BLaER1 treated with 17β-estradiol and CSF1 and Interleukin-3, amounts not matched to agents 10 nM and 100 nM (cell line): ENCODE data around the gene P2RX5.
"Not testable (repeated sequence)": the region's sequence is repeated elsewhere in the genome, so short reads cannot be mapped to it uniquely, and the experiment has no call there.

Experiments
- H3K27ac ChIP-seq, 11 experiments: shearing (Covaris generic); formaldehyde crosslinking; 2 replicates each; pipeline ENCODE4 v1.8.1; 2022
- H3K27me3 ChIP-seq, 11 experiments: shearing (Covaris generic); formaldehyde crosslinking; 2 replicates each; pipeline ENCODE4 v1.8.1; 2022
- H3K36me3 ChIP-seq, 11 experiments: shearing (Covaris generic); formaldehyde crosslinking; 2 replicates each; pipeline ENCODE4 v1.8.1; 2022
- H3K4me1 ChIP-seq, 10 experiments: shearing (Covaris generic); formaldehyde crosslinking; 2 replicates each; pipeline ENCODE4 v1.8.1; 2022
- H3K4me2 ChIP-seq, 11 experiments: shearing (Covaris generic); formaldehyde crosslinking; 2 replicates each; pipeline ENCODE4 v1.8.1; 2022
- H3K4me3 ChIP-seq, 10 experiments: shearing (Covaris generic); formaldehyde crosslinking; 2 replicates each; pipeline ENCODE4 v1.8.1; 2022
- H3K9ac ChIP-seq, 11 experiments: shearing (Covaris generic); formaldehyde crosslinking; 2 replicates each; pipeline ENCODE4 v1.8.1; 2022
- H3K9me3 ChIP-seq, 11 experiments: shearing (Covaris generic); formaldehyde crosslinking; replicated peaks in 1 of 11; 2 replicates each; pipeline ENCODE4 v1.8.1; 2022
- H4K20me1 ChIP-seq, 11 experiments: shearing (Covaris generic); formaldehyde crosslinking; 2 replicates each; pipeline ENCODE4 v1.8.1; 2022
- Cebpa-rat ChIP-seq, 11 experiments: shearing (Covaris generic); IDR thresholded peaks; 2 replicates each; pipeline ENCODE4 v1.8.1; 2022

The P2RX5 gene

DNA sequence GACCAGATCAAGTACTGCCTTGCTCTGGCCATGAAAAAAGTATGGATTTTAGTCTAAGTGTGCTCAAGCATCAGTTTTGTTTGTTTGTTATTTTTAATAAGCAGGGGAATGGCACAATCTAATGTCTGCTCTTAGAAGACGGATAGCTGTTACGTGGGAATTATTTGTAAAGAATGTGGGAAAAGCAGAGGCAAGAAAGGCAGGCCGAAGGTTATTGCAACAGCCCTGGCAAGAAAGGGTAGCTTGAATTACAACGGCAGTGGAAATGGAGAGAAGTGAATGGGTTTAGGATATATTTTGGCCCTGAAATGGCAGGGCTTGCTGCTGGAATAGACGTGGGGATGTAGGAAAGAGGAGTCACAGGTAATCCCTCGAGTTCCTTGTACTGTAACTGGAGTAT, 26.8 kb upstream of the P2RX5 start:
- no peak for TF ChIP-seq Cebpa-rat (IDR thresholded peaks at IDR 0.05)
- peak overlapping the region; percentile 91 to 99 (median 96) for H3K4me2 ChIP-seq

DNA sequence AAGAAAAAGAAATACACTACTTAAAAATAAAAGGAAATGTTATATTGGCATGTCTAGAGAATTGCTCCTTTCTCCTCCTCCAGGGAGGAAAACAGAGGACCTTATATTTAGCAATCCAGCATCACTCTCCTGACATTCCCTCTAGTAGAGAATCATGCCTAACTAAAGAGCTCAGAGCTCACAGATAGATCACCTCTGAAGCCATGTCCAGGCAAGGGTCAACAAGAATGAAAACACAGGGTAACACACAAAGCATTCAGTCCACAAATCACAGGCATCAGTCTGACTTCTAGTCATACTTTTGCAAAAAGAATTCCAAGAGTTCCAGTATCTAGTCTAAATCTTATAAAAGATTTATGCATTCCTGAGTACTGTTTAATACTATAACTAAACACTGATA, 23.3 kb upstream of the P2RX5 start:
- peaks cover 0 to 13% (median 0%) of the 10 kb centered on the region in 11 experiments; a peak in 5 of 22 replicates for H4K20me1 ChIP-seq
- no peaks in the 10 kb centered on the region for H3K27me3 ChIP-seq
- no peak for TF ChIP-seq Cebpa-rat (IDR thresholded peaks at IDR 0.05)
- H3K9me3 ChIP-seq, result no peaks in the 10 kb centered on the region
- peak overlapping the region in 4 of 11 experiments; percentile 69 to 78 (median 76); a peak in 6 of 22 replicates for H3K4me2 ChIP-seq
- peak overlapping the region in 1 of 11 experiments; percentile 72; a peak in 1 of 22 replicates for H3K27ac ChIP-seq
- peaks cover 40 to 75% (median 66%) of the 10 kb centered on the region in 11 experiments for H3K36me3 ChIP-seq
- peaks cover 32 to 56% (median 44%) of the 10 kb centered on the region in 10 experiments for H3K4me1 ChIP-seq
- no peak overlapping the region for H3K9ac ChIP-seq
- H3K4me3 ChIP-seq, result no peak overlapping the region

More for the DNA sequence above, 26.8 kb upstream of the P2RX5 start:
- Histone ChIP-seq H3K4me3 (peak overlapping the region; percentile 77 to 99 (median 93)), H3K36me3 (peaks cover 6 to 69% (median 52%) of the 10 kb centered on the region in 11 experiments; a peak in 21 of 22 replicates), H3K27me3 (no peaks in the 10 kb centered on the region), H3K4me1 (peaks cover 63 to 84% (median 75%) of the 10 kb centered on the region in 10 experiments), H3K9ac (peak overlapping the region; percentile 84 to 97 (median 92)), H3K9me3 (no peaks in the 10 kb centered on the region), H4K20me1 (peaks cover 0 to 47% (median 23%) of the 10 kb centered on the region in 11 experiments; a peak in 16 of 22 replicates), H3K27ac (peak overlapping the region; percentile 82 to 92 (median 90); a peak in 20 of 22 replicates)

DNA sequence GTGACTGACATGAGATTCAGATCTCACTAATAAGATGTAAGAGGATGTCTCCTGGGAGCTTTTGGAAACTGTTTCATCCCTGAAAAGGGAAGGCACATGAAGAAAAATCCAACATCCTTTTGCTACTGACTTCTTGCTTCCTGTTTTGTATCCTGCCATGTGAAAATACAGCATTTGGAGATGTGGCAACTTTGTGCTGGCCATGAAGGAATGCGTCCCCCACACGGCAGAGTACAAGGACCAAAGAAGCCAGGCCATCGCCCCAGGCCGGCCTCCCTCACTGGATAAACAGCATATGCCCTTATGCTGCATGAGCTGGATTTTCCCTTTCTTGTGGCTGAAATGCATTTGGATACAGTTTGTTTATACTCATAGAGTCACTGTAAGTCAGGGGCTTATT, 22.2 kb upstream of the P2RX5 start:
- Histone ChIP-seq H3K4me1 (peaks cover 36 to 60% (median 48%) of the 10 kb centered on the region in 10 experiments), H3K4me2 (peak overlapping the region in 5 of 11 experiments; percentile 1 to 63 (median 41); a peak in 8 of 22 replicates), H3K27me3 (no peaks in the 10 kb centered on the region), H3K4me3 (no peak overlapping the region), H3K27ac (peak overlapping the region in 1 of 11 experiments; percentile 15; a peak in 1 of 22 replicates), H3K9me3 (no peaks in the 10 kb centered on the region), H3K36me3 (peaks cover 43 to 86% (median 76%) of the 10 kb centered on the region in 11 experiments), H3K9ac (peak overlapping the region in 3 of 11 experiments; percentile 5 to 52 (median 37); a peak in 2 of 22 replicates), H4K20me1 (peaks cover 0 to 12% (median 0%) of the 10 kb centered on the region in 11 experiments; a peak in 3 of 22 replicates)
- TF ChIP-seq Cebpa-rat (IDR thresholded peaks at IDR 0.05), result no peak

DNA sequence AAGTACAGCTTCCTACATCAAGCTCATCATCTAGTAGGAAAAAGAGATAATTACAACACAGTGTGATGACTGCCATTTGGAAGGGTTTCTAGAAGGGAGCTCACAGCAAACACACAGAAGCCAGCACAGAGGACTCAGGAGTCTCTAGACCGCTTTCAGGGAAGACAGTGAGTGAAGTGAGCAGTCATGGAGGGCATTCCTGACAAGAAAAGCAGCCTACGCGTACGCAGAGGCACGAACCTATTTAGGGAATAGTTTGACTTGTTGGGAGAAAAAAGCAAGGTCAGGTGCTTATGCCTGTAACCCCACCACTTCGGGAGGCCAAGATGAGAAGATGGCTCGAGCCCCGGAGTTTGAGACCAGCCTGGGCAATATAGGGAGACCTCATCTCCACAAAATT, 19.3 kb upstream of the P2RX5 start:
- Histone ChIP-seq H3K27ac (no peak overlapping the region), H3K4me3 (no peak overlapping the region), H3K9me3 (no peaks in the 10 kb centered on the region), H3K9ac (no peak overlapping the region; a peak in 1 of 22 replicates), H3K27me3 (no peaks in the 10 kb centered on the region), H3K4me2 (no peak overlapping the region), H3K4me1 (peaks cover 42 to 63% (median 54%) of the 10 kb centered on the region in 10 experiments), H3K36me3 (peaks cover 43 to 88% (median 84%) of the 10 kb centered on the region in 11 experiments), H4K20me1 (peaks cover 0 to 12% (median 0%) of the 10 kb centered on the region in 11 experiments; a peak in 4 of 22 replicates)
- no peak for TF ChIP-seq Cebpa-rat (IDR thresholded peaks at IDR 0.05)

DNA sequence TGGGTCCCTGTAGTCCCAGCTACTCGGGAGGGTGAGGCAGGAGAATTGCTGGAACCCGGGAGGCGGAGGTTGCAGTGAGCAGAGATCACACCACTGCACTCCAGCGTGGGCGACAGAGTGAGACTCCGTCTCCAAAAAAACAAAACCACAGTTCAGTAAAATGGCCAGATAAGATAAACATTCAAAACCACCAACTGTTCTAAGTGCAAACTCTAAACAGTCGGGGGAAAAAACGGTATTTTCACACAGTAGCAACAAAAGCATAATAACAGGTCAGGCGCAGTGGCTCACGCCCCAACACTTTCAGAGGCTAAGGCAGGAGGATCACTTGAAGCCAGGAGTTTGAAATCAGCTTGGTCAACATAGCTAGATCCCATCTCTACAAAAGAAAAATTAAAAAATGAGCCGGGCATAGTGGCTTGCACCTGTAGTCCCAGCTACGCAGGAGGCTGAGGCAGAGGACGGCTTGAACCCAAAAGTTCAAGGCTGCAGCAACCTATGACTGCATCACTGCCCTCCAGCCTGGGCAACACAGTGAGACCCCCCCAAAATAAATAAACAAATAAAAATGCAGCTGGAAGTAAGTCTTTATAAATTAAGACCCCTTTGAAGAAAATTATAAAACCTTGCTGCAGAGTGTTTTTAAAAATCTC, 17.0 kb upstream of the P2RX5 start:
- Histone ChIP-seq H4K20me1 (peaks cover 0 to 5% (median 0%) of the 10 kb centered on the region in 11 experiments; a peak in 2 of 22 replicates), H3K36me3 (peaks cover 38 to 65% (median 61%) of the 10 kb centered on the region in 11 experiments), H3K9ac (peak overlapping the region in 4 of 11 experiments; percentile 0 to 37 (median 12); a peak in 2 of 22 replicates), H3K4me2 (peak overlapping the region; percentile 49 to 87 (median 73)), H3K4me3 (no peak overlapping the region), H3K27me3 (no peaks in the 10 kb centered on the region), H3K4me1 (peaks cover 37 to 47% (median 42%) of the 10 kb centered on the region in 10 experiments), H3K27ac (peak overlapping the region in 2 of 11 experiments; percentile 1 to 19; a peak in 1 of 22 replicates), H3K9me3 (no peaks in the 10 kb centered on the region)
- no peak for TF ChIP-seq Cebpa-rat (IDR thresholded peaks at IDR 0.05)

DNA sequence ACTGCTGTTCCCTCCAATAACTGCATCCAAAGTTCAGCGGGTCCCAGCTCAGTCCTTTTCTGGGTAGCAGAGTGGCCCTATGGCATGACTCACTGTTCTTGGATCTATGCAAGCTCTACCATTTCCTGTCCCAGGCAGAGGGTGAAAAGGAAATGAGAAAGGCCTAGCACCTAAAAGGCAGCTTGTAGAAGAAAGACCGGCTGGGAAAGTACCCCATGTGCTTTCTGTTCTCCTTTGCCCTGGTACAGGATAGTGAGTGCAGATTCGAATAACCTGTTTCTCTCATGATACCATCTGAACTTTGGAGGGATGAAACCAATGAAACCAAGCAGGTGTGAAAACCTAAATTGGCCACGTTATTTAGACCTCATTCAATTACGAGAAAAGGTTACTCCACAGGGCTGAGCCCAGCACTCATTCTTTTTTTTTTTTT, 15.0 kb upstream of the P2RX5 start:
- Histone ChIP-seq H3K4me3 (no peak overlapping the region), H3K4me2 (peak overlapping the region; percentile 49 to 87 (median 73)), H3K9ac (peak overlapping the region in 1 of 11 experiments; percentile 10; a peak in 1 of 22 replicates), H3K27ac (peak overlapping the region in 7 of 11 experiments; percentile 4 to 57 (median 34); a peak in 11 of 22 replicates), H4K20me1 (no peaks in the 10 kb centered on the region; a peak in 1 of 22 replicates), H3K9me3 (no peaks in the 10 kb centered on the region), H3K4me1 (peaks cover 34 to 47% (median 38%) of the 10 kb centered on the region in 10 experiments), H3K36me3 (peaks cover 20 to 46% (median 41%) of the 10 kb centered on the region in 11 experiments), H3K27me3 (no peaks in the 10 kb centered on the region)
- no peak for TF ChIP-seq Cebpa-rat (IDR thresholded peaks at IDR 0.05)

DNA sequence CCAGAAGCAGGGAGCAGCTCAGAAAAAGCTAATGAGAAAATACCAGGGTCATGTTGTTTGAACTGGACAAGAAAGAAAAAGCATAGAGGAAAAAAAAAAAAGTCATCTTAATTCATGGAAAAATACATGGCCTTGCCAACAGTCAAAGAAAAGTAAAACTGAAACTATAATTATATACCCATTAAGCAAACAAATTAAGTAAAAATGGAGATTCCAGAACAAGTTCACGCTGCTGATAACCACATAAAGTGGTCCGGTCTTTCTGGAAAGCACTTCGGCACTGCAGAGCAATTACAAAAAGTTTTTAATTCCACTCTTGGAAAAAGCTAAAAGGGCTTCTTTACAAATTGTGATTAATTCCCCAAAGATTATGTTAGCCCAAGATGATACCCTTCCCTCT, 12.4 kb upstream of the P2RX5 start:
- Histone ChIP-seq H4K20me1 (no peaks in the 10 kb centered on the region; a peak in 1 of 22 replicates), H3K4me3 (no peak overlapping the region), H3K27me3 (no peaks in the 10 kb centered on the region), H3K36me3 (peaks cover 0 to 20% (median 18%) of the 10 kb centered on the region in 11 experiments; a peak in 14 of 22 replicates), H3K9ac (no peak overlapping the region), H3K4me1 (peaks cover 33 to 35% (median 34%) of the 10 kb centered on the region in 10 experiments), H3K9me3 (no peaks in the 10 kb centered on the region), H3K27ac (no peak overlapping the region), H3K4me2 (no peak overlapping the region)
- no peak for TF ChIP-seq Cebpa-rat (IDR thresholded peaks at IDR 0.05)

DNA sequence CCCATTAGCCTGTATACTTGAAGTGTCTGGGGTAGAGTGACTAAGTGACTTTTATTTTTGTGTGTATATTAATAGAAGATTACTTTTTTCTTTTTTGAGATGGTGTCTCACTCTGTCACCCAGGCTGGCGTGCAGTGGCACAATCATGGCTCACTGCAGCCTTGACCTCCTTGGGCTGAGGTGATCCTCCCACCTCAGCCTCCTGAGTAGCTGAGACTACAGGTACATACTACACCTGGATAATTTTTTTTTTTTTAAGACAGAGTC, 9.7 kb upstream of the P2RX5 start:
- H3K27me3 ChIP-seq, H4K20me1 ChIP-seq, H3K4me3 ChIP-seq, H3K9ac ChIP-seq, H3K27ac ChIP-seq, H3K4me2 ChIP-seq: not testable (repeated sequence)
- Histone ChIP-seq H3K9me3 (peaks cover 7 to 17% (median 11%) of the 10 kb centered on the region in 11 experiments; a peak in 18 of 22 replicates), H3K36me3 (peaks cover 0 to 17% (median 10%) of the 10 kb centered on the region in 11 experiments; a peak in 15 of 22 replicates), H3K4me1 (peaks cover 6 to 15% (median 7%) of the 10 kb centered on the region in 10 experiments)
